Esophagus muscularis mucosa (tissue), 3 donors: Measurements from ENCODE around the gene AMOT.

Experiments used
- CTCF ChIP-seq, 3 experiments: fragments of 200-600 bp in 2 of 3; fragments of 450-650 bp in 1 of 3; sonication (generic) in 2 of 3; IDR thresholded peaks; one replicate each; pipeline ENCODE4 v1.5.1; 2017 to 2019; ENCODE audit warnings: antibody characterized with exemption in 3 of 3, mild to moderate bottlenecking in 2 of 3, moderate library complexity in 1 of 3
- POLR2A ChIP-seq: fragments of 450-650 bp; IDR thresholded peaks from one replicate; pipeline ENCODE4 v1.6.1; 2017; ENCODE audit warnings: antibody characterized with exemption, moderate library complexity, mild to moderate bottlenecking, low read depth

- no peak for TF ChIP-seq POLR2A
- TF ChIP-seq CTCF (IDR thresholded peaks at IDR 0.05), result no peak
These were observed 79.1 kb downstream of the AMOT start for GRCh38 chrX:112761242-112762207.
